Measurements from ENCODE around the gene SLC13A3.

The SLC13A3 gene

DNA sequence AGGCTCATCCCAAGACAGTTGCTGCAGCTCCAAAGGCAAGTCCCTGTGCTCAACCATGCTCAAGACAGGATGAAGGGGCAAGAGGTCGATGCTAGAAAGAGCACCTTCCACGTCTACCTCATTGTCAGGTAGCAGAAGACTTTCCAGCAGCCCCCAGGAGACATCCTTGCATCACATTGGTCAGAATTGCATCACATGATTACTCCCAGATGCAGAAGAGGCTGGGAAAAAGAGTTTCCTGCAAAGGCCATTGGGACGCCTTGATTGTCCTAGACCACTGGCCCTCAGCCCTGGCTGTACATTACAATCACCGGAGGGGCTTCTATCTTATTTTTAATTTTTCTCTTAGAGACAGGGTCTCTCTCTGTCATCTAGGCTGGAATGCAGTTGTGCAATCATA lies 120.6 kb downstream of the SLC13A3 start:
- TF ChIP-seq, protein P1, sequence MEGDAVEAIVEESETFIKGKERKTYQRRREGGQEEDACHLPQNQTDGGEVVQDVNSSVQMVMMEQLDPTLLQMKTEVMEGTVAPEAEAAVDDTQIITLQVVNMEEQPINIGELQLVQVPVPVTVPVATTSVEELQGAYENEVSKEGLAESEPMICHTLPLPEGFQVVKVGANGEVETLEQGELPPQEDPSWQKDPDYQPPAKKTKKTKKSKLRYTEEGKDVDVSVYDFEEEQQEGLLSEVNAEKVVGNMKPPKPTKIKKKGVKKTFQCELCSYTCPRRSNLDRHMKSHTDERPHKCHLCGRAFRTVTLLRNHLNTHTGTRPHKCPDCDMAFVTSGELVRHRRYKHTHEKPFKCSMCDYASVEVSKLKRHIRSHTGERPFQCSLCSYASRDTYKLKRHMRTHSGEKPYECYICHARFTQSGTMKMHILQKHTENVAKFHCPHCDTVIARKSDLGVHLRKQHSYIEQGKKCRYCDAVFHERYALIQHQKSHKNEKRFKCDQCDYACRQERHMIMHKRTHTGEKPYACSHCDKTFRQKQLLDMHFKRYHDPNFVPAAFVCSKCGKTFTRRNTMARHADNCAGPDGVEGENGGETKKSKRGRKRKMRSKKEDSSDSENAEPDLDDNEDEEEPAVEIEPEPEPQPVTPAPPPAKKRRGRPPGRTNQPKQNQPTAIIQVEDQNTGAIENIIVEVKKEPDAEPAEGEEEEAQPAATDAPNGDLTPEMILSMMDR (IDR thresholded peaks at IDR 0.05; ENCODE audit: low read length, missing control alignments) = no peak
- H3K4me3 ChIP-seq (replicated peaks; ENCODE audit: low read depth, low read length) = no peak overlapping the region
- no peak for DNase-seq (ENCODE audit: low read depth)

DNA sequence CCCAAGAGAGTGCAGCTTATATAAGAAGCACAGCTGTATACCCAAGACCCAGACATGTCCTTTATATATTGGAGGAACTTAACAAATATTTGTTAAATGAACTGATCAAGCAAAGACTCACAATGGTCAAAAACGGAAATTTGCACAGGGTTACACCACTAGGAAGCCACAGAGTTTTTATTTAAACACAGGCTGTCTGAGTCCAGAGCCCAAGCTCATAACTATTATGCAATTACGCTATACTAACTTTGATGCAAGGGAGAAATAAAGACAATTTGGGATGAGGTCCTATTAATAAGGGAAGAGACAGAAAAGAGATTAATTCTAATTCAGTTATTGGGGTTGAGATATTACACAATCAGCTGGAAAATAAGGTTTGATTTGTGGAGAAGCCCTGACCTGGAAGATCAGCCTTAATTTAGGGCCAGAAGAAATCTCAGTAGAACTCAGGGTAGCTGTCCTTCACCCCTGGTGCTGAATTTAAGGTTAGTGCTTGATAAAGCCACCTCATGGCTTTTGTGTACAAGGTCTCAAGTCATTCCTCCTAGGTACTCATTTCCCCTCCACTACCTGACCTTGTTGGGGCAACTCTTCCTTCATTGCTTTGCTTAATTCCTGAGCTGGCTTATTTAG lies 127.4 kb downstream of the SLC13A3 start:
- TF ChIP-seq, protein P1 (IDR thresholded peaks at IDR 0.05; ENCODE audit: low read length, missing control alignments) = no peak
- peak; percentile 25 for DNase-seq (ENCODE audit: low read depth)
- no peak overlapping the region for H3K4me3 ChIP-seq (replicated peaks; ENCODE audit: low read depth, low read length)

DNA sequence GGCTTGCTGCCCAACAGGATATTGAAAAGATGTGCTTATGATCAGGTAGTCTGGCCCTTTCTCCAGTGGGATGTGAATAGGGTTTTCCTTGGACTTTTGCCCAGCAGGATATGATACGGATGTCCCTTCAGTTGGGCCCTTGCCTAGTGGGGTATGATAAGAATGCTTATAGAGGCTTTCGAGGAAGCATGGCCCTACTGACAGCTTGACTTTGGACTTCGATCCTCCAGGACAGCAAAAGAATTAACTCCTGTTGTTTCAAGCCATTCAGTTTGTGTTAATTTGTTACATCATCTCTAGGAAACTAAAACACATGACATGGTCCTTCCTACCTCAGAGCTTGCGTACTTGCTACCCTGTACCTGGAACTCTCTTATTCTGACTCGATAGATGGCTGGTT lies 128.2 kb downstream of the SLC13A3 start:
- TF ChIP-seq, protein P1 (IDR thresholded peaks at IDR 0.05; ENCODE audit: low read length, missing control alignments) = no peak
- DNase-seq (ENCODE audit: low read depth) = no peak
- no peak overlapping the region for H3K4me3 ChIP-seq (replicated peaks; ENCODE audit: low read depth, low read length)

DNA sequence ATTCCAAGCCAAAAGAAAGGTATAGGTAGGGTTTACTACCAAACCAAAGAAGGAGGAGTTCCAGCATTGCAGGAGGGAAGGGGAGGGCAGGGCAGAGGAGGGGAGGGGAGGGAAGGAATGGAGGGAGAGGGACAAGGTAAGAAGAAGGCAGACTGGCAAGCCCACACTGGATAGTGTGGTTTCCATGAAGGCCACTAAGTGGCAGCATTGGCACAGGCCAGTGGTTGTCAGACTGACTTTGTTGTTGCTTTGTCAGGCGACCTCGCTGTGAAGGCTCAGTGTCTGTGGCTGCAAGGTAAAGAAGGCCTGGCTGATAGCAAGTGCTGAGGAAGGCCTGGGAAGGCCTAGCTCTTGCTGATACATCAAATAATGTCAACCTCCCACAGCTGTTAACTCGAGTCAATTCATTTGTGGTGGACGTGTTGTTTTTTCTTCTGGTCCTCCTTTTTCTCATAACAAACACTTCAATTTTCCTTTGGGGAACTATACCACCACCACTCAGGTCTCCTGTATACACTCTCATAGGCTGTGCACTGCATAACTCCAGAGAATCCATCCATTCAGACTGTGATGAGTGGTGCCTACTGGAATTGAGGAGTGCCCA lies 130.2 kb downstream of the SLC13A3 start:
- H3K4me3 ChIP-seq (replicated peaks; ENCODE audit: low read depth, low read length) = no peak overlapping the region
- TF ChIP-seq, protein P1 (IDR thresholded peaks at IDR 0.05; ENCODE audit: low read length, missing control alignments) = peak; percentile 76
- DNase-seq (ENCODE audit: low read depth) = peak; percentile 73

DNA sequence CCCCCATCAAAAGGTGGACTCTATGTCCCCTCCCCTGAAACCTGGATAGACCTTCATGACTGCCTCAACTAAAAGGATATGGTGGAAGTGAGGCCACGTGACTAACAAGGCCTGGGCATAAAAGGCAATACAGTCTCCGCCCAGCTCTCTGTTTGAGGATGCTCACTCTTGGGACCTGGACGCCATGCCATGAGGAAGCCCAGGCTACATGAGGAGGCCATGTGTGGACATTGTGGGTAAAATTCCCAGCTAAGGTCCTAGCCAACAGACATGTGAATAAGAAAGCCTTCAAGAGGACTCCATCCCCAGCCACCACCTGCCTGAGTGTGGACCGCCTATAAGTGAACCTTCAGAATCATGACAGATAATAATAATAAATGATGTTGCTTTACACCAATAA lies 130.7 kb downstream of the SLC13A3 start:
- no peak for DNase-seq (ENCODE audit: low read depth)
- H3K4me3 ChIP-seq (replicated peaks; ENCODE audit: low read depth, low read length) = no peak overlapping the region
- TF ChIP-seq, protein P1 (IDR thresholded peaks at IDR 0.05; ENCODE audit: low read length, missing control alignments) = no peak

DNA sequence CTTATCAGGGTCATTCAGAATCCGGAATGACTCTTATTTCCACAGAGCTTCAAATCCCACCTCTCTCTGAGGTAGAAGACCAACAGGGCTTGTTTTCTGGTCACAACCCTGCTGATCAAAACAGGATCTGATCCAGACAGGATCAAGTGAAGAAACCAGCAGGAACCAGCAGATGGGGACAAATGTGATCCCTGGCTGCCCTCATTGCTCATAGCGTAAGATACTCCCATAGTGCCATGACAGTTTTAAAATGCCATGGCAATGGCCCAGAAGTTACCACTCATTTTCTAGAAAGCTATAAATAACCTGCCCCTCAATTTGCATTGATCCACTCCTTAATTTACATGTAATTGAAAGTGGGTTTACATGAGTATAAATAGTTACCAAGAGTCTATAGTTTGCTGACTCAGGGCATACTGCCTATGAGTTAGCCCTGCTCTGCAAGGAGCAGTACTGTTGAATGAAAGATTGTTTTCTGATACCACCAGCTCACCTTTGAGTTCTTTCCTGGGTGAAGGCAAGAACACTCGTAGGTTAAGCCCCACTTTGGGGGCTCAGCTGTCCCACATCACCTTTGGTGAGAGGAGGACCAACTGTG lies 131.7 kb downstream of the SLC13A3 start:
- no peak for DNase-seq (ENCODE audit: low read depth)
- TF ChIP-seq, protein P1 (IDR thresholded peaks at IDR 0.05; ENCODE audit: low read length, missing control alignments) = no peak
- H3K4me3 ChIP-seq (replicated peaks; ENCODE audit: low read depth, low read length) = no peak overlapping the region

Data from fibroblast of pulmonary artery (primary cell).